ENCODE results near the gene SLC46A1.

Gene SLC46A1

GRCh38 chr17:28391401-28391800 lies 14.6 kb downstream of the SLC46A1 start:
- no peak overlapping the region for H3K9ac ChIP-seq
- H3K4me1 ChIP-seq (ENCODE audit: low read depth, poor library complexity, severe bottlenecking): no peaks in the 10 kb centered on the region
- H4K20me1 ChIP-seq (ENCODE audit: insufficient read depth): no peaks in the 10 kb centered on the region
- H3K79me2 ChIP-seq (ENCODE audit: insufficient read depth, low read depth): no peaks in the 10 kb centered on the region
- no peaks in the 10 kb centered on the region for H3K36me3 ChIP-seq (ENCODE audit: insufficient read depth)
- no peak for TF ChIP-seq CTCF (conservative IDR thresholded peaks at IDR 0.05; ENCODE audit: low read depth, low read length)
- H2AFZ ChIP-seq (ENCODE audit: low read depth): no peak overlapping the region
- H3K4me3 ChIP-seq (IDR thresholded peaks at IDR 0.05; ENCODE audit: insufficient read depth, low read depth, low read length): no peak overlapping the region
- no peaks in the 10 kb centered on the region for H3K27me3 ChIP-seq (ENCODE audit: insufficient read depth, low read depth)
- H3K4me2 ChIP-seq: no peak overlapping the region
- H3K27ac ChIP-seq: no peak overlapping the region

GRCh38 chr17:28390984-28391383 lies 15.0 kb downstream of the SLC46A1 start:
- Histone ChIP-seq H3K4me3 (IDR thresholded peaks at IDR 0.05; ENCODE audit: insufficient read depth, low read depth, low read length) (no peak overlapping the region), H4K20me1 (ENCODE audit: insufficient read depth) (no peaks in the 10 kb centered on the region), H3K4me1 (ENCODE audit: low read depth, poor library complexity, severe bottlenecking) (no peaks in the 10 kb centered on the region), H3K36me3 (ENCODE audit: insufficient read depth) (no peaks in the 10 kb centered on the region), H3K4me2 (no peak overlapping the region), H3K27me3 (ENCODE audit: insufficient read depth, low read depth) (no peaks in the 10 kb centered on the region), H3K27ac (no peak overlapping the region), H3K9ac (no peak overlapping the region), H3K79me2 (ENCODE audit: insufficient read depth, low read depth) (no peaks in the 10 kb centered on the region), H2AFZ (ENCODE audit: low read depth) (no peak overlapping the region)
- TF ChIP-seq CTCF (conservative IDR thresholded peaks at IDR 0.05; ENCODE audit: low read depth, low read length): no peak

DNA sequence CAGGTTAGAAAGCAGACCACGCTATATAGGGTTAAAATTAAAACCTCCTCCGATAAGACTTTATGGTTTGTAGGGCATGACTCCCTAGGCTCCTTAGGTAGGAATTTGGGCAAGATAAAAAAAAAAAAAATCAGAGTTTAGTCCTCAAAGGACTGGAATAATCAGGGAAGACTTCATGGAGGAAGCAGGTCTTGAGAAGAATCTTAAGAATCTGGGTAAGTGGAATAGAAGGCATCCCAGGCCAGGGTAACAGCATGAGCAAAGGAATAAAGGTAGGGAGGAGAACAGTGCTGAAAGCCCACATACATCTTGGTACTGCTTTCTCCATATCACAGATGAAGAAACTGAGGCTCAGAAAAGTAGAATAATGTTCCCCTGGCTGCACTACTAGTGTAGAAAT lies 15.4 kb downstream of the SLC46A1 start:
- no peak overlapping the region for H3K9ac ChIP-seq

GRCh38 chr17:28390141-28390540 lies 15.9 kb downstream of the SLC46A1 start:
- no peak for TF ChIP-seq CTCF (conservative IDR thresholded peaks at IDR 0.05; ENCODE audit: low read depth, low read length)
- Histone ChIP-seq H3K27me3 (ENCODE audit: insufficient read depth, low read depth) (no peaks in the 10 kb centered on the region), H3K4me2 (no peak overlapping the region), H3K27ac (no peak overlapping the region), H2AFZ (ENCODE audit: low read depth) (no peak overlapping the region), H3K9ac (no peak overlapping the region), H3K4me3 (IDR thresholded peaks at IDR 0.05; ENCODE audit: insufficient read depth, low read depth, low read length) (no peak overlapping the region), H3K36me3 (ENCODE audit: insufficient read depth) (no peaks in the 10 kb centered on the region), H3K4me1 (ENCODE audit: low read depth, poor library complexity, severe bottlenecking) (no peaks in the 10 kb centered on the region), H4K20me1 (ENCODE audit: insufficient read depth) (no peaks in the 10 kb centered on the region), H3K79me2 (ENCODE audit: insufficient read depth, low read depth) (no peaks in the 10 kb centered on the region)

More for the DNA sequence above, 15.4 kb downstream of the SLC46A1 start:
- Histone ChIP-seq H3K4me1 (ENCODE audit: low read depth, poor library complexity, severe bottlenecking) (no peaks in the 10 kb centered on the region), H3K4me3 (IDR thresholded peaks at IDR 0.05; ENCODE audit: insufficient read depth, low read depth, low read length) (no peak overlapping the region), H3K36me3 (ENCODE audit: insufficient read depth) (no peaks in the 10 kb centered on the region), H3K27ac (no peak overlapping the region), H3K4me2 (no peak overlapping the region), H4K20me1 (ENCODE audit: insufficient read depth) (no peaks in the 10 kb centered on the region), H3K27me3 (ENCODE audit: insufficient read depth, low read depth) (no peaks in the 10 kb centered on the region), H2AFZ (ENCODE audit: low read depth) (no peak overlapping the region), H3K79me2 (ENCODE audit: insufficient read depth, low read depth) (no peaks in the 10 kb centered on the region)
- no peak for TF ChIP-seq CTCF (conservative IDR thresholded peaks at IDR 0.05; ENCODE audit: low read depth, low read length)

All from KMS-11 (cell line).